Measurements from ENCODE around the gene BIRC5.

GRCh38 chr17:78272914-78273258, 58.8 kb downstream of the BIRC5 start:
- TF ChIP-seq CTCF (IDR thresholded peaks at IDR 0.05) (no peak), POLR2A (IDR thresholded peaks at IDR 0.05) (no peak)

Data from testis (tissue), 2 donors.